ENCODE data around the gene MERTK. TPM values are rescaled to one million over a fixed set of nuclear protein-coding genes. Genes with fewer than 3 reads are reported as not detected.
"Not testable (repeated sequence)": the region's sequence is repeated elsewhere in the genome, so short reads cannot be mapped to it uniquely, and the experiment has no call there.

MERTK gene
- total RNA-seq, 1 donor from 2014 or later = 1.5 TPM

DNA sequence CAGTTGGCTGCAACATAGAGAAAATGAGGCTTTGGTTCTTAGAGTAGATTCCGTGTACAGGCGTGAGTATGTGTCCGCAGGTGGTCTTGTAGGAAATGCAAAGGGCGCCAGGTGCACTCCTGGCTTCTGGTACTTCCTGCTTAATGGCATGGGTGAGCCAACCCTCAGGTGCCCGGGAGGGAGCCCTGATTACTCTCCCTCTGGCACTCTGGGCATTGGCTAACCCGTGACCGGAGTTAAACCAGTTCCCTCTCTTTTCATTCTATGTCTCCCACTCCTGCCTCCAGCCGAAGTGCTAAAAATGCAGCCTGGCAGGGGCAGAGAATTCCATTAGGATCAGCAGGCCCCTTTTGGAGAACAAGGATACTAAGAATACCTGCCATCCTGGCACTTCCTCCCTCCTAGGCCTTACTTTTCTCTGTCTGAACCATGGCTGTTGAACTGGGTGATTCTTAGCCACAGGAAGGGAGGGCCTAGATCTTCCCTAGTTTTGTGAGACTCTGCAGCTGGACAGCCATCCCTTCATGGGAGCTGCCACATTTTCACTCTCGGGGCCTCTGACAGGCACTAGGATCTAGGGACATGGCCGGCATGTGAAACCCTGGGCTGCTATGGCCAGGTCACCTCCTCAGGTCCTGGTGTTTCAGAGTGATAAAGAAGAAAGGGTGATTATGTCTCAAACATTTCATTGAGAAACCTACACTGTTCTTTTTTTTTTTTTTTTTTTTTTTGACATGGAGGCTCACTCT is 6.5 kb downstream of the MERTK start:
- no peak overlapping the region for H3K27ac Mint-ChIP-seq (ENCODE audit: unreplicated experiment)
- no peak overlapping the region for H3K4me3 Mint-ChIP-seq (ENCODE audit: unreplicated experiment)
- DNase-seq (ENCODE audit: extremely low spot score, unreplicated experiment) = no peak

DNA sequence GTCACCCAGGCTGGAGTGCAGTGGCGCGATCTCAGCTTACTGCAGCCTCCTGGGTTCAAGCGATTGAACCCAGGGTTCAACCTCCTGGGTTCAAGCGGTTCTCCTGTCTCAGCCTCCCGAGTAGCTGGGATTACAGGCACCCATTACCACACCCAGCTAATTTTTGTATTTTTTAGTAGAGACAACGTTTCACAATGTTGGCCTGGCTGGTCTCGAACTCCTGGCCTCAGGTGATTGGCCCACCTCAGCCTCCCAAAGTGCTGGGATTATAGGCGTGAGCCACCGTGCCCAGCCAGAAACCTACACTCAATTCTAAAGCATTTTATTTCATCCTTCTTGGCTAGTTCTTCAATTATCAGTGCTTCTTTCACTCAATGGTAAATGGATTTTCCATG is 7.1 kb downstream of the MERTK start:
- peaks cover 33% of the 10 kb centered on the region for H3K27me3 Mint-ChIP-seq (ENCODE audit: unreplicated experiment)
- not testable (repeated sequence) for H3K9me3 Mint-ChIP-seq (ENCODE audit: unreplicated experiment); H3K36me3 Mint-ChIP-seq (ENCODE audit: unreplicated experiment); DNase-seq (ENCODE audit: extremely low spot score, unreplicated experiment); H3K4me3 Mint-ChIP-seq (ENCODE audit: unreplicated experiment); H3K27ac Mint-ChIP-seq (ENCODE audit: unreplicated experiment)
- peaks cover 16% of the 10 kb centered on the region for H3K4me1 Mint-ChIP-seq (ENCODE audit: unreplicated experiment)

More for the DNA sequence above, 6.5 kb downstream of the MERTK start:
- H3K27me3 Mint-ChIP-seq (ENCODE audit: unreplicated experiment) = peaks cover 33% of the 10 kb centered on the region
- no peaks in the 10 kb centered on the region for H3K9me3 Mint-ChIP-seq (ENCODE audit: unreplicated experiment)
- peaks cover 16% of the 10 kb centered on the region for H3K4me1 Mint-ChIP-seq (ENCODE audit: unreplicated experiment)
- TF ChIP-seq, protein P1, sequence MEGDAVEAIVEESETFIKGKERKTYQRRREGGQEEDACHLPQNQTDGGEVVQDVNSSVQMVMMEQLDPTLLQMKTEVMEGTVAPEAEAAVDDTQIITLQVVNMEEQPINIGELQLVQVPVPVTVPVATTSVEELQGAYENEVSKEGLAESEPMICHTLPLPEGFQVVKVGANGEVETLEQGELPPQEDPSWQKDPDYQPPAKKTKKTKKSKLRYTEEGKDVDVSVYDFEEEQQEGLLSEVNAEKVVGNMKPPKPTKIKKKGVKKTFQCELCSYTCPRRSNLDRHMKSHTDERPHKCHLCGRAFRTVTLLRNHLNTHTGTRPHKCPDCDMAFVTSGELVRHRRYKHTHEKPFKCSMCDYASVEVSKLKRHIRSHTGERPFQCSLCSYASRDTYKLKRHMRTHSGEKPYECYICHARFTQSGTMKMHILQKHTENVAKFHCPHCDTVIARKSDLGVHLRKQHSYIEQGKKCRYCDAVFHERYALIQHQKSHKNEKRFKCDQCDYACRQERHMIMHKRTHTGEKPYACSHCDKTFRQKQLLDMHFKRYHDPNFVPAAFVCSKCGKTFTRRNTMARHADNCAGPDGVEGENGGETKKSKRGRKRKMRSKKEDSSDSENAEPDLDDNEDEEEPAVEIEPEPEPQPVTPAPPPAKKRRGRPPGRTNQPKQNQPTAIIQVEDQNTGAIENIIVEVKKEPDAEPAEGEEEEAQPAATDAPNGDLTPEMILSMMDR (IDR thresholded peaks at IDR 0.05) = no peak
- no peaks in the 10 kb centered on the region for H3K36me3 Mint-ChIP-seq (ENCODE audit: unreplicated experiment)

DNA sequence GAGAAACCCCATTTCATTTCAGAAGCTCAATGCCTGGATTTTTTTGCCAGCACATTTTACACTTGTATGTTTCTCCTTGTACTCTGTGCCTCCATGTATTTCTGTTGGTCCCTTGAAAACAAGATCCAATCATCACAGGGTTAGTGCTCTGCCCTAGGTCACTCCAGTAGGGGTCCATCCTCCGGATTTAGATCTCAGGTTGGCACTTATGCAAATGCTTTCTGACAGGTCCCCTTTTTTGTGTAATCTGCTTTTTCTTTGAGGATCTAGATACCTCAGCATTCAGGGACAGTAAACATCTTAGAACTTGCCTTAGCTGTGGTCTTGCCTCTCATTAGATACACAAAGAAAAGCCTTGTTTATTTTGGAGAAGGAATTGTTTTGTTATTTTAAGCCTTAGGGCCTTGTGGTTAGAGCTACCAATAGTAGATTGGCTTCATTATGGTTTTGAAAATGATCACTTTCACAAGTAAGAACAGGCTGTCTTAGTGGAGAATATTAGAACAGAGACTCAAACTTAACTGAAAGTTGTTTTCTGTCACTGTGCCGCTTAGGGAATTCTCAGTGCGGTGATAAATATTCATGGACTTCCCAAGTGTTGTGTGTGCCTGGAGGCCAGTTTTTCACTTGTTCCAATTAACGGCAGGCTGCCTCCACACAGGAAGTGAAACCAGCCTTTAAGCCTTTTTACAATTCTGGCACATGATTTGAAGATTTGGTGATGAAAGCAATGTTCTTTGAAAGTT is 7.8 kb downstream of the MERTK start:
- Mint-ChIP-seq H3K27ac (ENCODE audit: unreplicated experiment) (peak overlapping the region; percentile 1), H3K4me1 (ENCODE audit: unreplicated experiment) (peaks cover 10% of the 10 kb centered on the region), H3K9me3 (ENCODE audit: unreplicated experiment) (no peaks in the 10 kb centered on the region), H3K27me3 (ENCODE audit: unreplicated experiment) (peaks cover 26% of the 10 kb centered on the region), H3K36me3 (ENCODE audit: unreplicated experiment) (no peaks in the 10 kb centered on the region), H3K4me3 (ENCODE audit: unreplicated experiment) (no peak overlapping the region)
- TF ChIP-seq, protein P1 (IDR thresholded peaks at IDR 0.05) = no peak
- DNase-seq (ENCODE audit: extremely low spot score, unreplicated experiment) = no peak

DNA sequence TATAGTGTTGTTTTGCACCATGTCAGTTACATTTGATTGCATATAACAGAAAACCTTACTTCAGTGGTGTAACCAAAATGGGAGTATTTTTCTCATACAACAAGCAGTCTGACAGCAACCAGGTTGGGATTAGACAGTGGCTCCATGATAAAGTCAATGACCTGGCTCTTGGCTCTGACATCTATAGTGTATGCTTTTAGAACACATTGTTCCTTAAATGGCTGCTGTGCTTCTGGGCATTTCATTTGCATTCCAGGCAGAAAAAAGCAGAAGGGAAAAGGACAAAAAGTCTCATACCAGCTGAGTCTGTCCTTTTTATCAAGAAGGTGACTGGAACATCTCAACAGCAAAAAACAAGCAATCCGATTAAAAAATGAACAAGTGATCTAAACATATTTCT is 10.2 kb downstream of the MERTK start:
- Mint-ChIP-seq H3K27me3 (ENCODE audit: unreplicated experiment) (peaks cover 24% of the 10 kb centered on the region), H3K9me3 (ENCODE audit: unreplicated experiment) (no peaks in the 10 kb centered on the region), H3K36me3 (ENCODE audit: unreplicated experiment) (no peaks in the 10 kb centered on the region), H3K4me3 (ENCODE audit: unreplicated experiment) (no peak overlapping the region), H3K4me1 (ENCODE audit: unreplicated experiment) (peaks cover 10% of the 10 kb centered on the region), H3K27ac (ENCODE audit: unreplicated experiment) (no peak overlapping the region)
- TF ChIP-seq, protein P1 (IDR thresholded peaks at IDR 0.05) = no peak
- no peak for DNase-seq (ENCODE audit: extremely low spot score, unreplicated experiment)

DNA sequence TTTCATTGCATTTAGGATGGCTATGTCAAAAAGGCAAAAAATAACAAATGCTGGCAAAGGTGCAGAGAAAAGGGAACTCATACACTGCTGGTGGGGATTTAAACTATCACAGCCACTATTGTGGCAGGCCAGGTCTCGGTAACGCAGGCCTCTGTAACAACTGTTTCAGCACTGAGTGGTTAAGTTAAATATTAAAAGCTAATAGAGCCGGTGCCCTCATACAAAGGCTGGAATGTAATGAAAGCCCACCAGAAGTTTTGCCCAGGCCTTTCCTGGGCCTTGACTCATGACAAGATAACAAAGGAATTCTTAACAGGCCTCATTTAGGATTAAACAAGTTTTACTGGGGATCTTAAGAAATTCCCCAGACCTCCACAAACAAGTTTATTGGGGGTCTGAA is 10.7 kb downstream of the MERTK start:
- H3K36me3 Mint-ChIP-seq (ENCODE audit: unreplicated experiment) = no peaks in the 10 kb centered on the region
- H3K27me3 Mint-ChIP-seq (ENCODE audit: unreplicated experiment) = peaks cover 26% of the 10 kb centered on the region
- TF ChIP-seq, protein P1 (IDR thresholded peaks at IDR 0.05) = no peak
- no peaks in the 10 kb centered on the region for H3K9me3 Mint-ChIP-seq (ENCODE audit: unreplicated experiment)
- no peak overlapping the region for H3K4me3 Mint-ChIP-seq (ENCODE audit: unreplicated experiment)
- no peak overlapping the region for H3K27ac Mint-ChIP-seq (ENCODE audit: unreplicated experiment)
- DNase-seq (ENCODE audit: extremely low spot score, unreplicated experiment) = no peak
- peaks cover 10% of the 10 kb centered on the region for H3K4me1 Mint-ChIP-seq (ENCODE audit: unreplicated experiment)

DNA sequence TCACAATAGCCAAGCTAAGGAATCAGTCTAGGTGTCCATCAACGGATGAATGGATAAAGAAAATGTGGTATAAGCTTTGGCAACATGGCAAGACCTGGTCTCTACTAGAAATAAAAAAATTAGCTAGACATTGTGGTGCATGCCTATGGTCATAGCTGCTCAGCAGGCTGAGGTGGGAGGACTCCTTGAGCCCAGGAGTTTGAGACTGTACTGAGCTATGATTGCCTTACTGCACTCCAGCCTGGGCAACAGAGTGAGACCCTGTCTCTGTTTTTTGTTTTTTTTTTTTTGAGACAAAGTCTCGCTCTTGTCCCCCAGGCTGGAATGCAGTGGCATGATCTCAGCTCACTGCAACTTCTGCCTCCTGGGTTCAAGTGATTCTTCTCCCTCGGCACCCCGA is 11.6 kb downstream of the MERTK start:
- not testable (repeated sequence) for H3K36me3 Mint-ChIP-seq (ENCODE audit: unreplicated experiment)
- H3K27me3 Mint-ChIP-seq (ENCODE audit: unreplicated experiment) = peaks cover 28% of the 10 kb centered on the region
- peaks cover 10% of the 10 kb centered on the region for H3K4me1 Mint-ChIP-seq (ENCODE audit: unreplicated experiment)

More for the DNA sequence above, 11.6 kb downstream of the MERTK start:
- H3K4me3 Mint-ChIP-seq (ENCODE audit: unreplicated experiment); DNase-seq (ENCODE audit: extremely low spot score, unreplicated experiment); H3K9me3 Mint-ChIP-seq (ENCODE audit: unreplicated experiment); H3K27ac Mint-ChIP-seq (ENCODE audit: unreplicated experiment): not testable (repeated sequence)

Measured in osteocyte (in vitro differentiated cells).